Smooth muscle cell (in vitro differentiated cells): ENCODE results near the gene BCL3. TPM values are rescaled to one million over a fixed set of nuclear protein-coding genes. Genes with fewer than 3 reads are reported as not detected.

Source experiments
- DNase-seq: peaks from one replicate; lab custom pipeline; 2025; ENCODE audit not compliant: unreplicated experiment; lab: John Stamatoyannopoulos, UW
- H2AFZ ChIP-seq: fragments of 200-600 bp; sonication (generic); 2 replicates; pipeline ENCODE4 v1.6.0; 2016; ENCODE audit warnings: antibody characterized with exemption, low read depth, mild to moderate bottlenecking
- H3F3A ChIP-seq: fragments of 200-600 bp; sonication (generic); 2 replicates; pipeline ENCODE4 v1.6.0; 2017; ENCODE audit warnings: antibody characterized with exemption, low read depth
- H3K27ac ChIP-seq: fragments of 200-600 bp; sonication (generic); 2 replicates; pipeline ENCODE4 v1.5.1; 2016; ENCODE audit warnings: low read depth, mild to moderate bottlenecking
- H3K27me3 ChIP-seq: fragments of 200-600 bp; sonication (generic); 2 replicates; pipeline ENCODE4 v1.6.1; 2016; ENCODE audit warnings: low read depth, mild to moderate bottlenecking
- H3K36me3 ChIP-seq: fragments of 200-600 bp; sonication (generic); 2 replicates; pipeline ENCODE4 v1.5.1; 2016; ENCODE audit warnings: low read depth
- H3K4me1 ChIP-seq: fragments of 200-600 bp; sonication (generic); 2 replicates; pipeline ENCODE4 v1.5.1; 2016; ENCODE audit warnings: low read depth
- H3K4me2 ChIP-seq: fragments of 200-600 bp; sonication (generic); 2 replicates; pipeline ENCODE4 v1.6.0; 2016; ENCODE audit warnings: mild to moderate bottlenecking
- H3K4me3 ChIP-seq: fragments of 200-600 bp; sonication (generic); 2 replicates; pipeline ENCODE4 v1.5.1; 2016; ENCODE audit warnings: mild to moderate bottlenecking
- H3K79me2 ChIP-seq: fragments of 200-600 bp; sonication (generic); 2 replicates; pipeline ENCODE4 v1.6.0; 2016; ENCODE audit warnings: low read depth, mild to moderate bottlenecking
- H3K9ac ChIP-seq: fragments of 200-600 bp; sonication (generic); 2 replicates; pipeline ENCODE4 v1.6.0; 2016; ENCODE audit warnings: low read depth
- H3K9me3 ChIP-seq: fragments of 200-600 bp; sonication (generic); replicated peaks from 2 replicates; pipeline ENCODE4 v1.5.1; 2016; ENCODE audit warnings: low read depth
- H4K20me1 ChIP-seq: fragments of 200-600 bp; sonication (generic); 2 replicates; pipeline ENCODE4 v1.6.0; 2016; ENCODE audit warnings: low read depth
- WGBS: methylation state at CpG from one replicate; pipeline ENCODE4 v1.1.7; 2016; ENCODE audit warnings: low lambda C conversion rate; 5-methylcytosine and 5-hydroxymethylcytosine counted together
- polyA plus RNA-seq: library from polyadenylated mRNA; unstranded; fragments of >200 nt; fragmentation: Nextera tagmentation; extraction: Ambion mirVana; gene quantifications from 2 replicates; pipeline ENCODE4 v1.2.1, GENCODE V29; 2016
- total RNA-seq: library from RNA; depleted of rRNA; stranded (reverse); fragments of >200 nt; gene quantifications from 2 replicates; pipeline ENCODE4 v1.2.3, GENCODE V29; 2014
- TF ChIP-seq, protein P1 (sequence below): fragments of 200-600 bp; sonication (generic); IDR thresholded peaks from 2 replicates; pipeline ENCODE4 v1.5.1; 2017; ENCODE audit warnings: borderline replicate concordance, mild to moderate bottlenecking, antibody characterized with exemption; ENCODE audit not compliant: insufficient read depth, poor library complexity, severe bottlenecking

BCL3 gene
- total and polyA plus RNA-seq, 2 experiments from 2014 or later, result 12.2 to 52.8 TPM

DNA sequence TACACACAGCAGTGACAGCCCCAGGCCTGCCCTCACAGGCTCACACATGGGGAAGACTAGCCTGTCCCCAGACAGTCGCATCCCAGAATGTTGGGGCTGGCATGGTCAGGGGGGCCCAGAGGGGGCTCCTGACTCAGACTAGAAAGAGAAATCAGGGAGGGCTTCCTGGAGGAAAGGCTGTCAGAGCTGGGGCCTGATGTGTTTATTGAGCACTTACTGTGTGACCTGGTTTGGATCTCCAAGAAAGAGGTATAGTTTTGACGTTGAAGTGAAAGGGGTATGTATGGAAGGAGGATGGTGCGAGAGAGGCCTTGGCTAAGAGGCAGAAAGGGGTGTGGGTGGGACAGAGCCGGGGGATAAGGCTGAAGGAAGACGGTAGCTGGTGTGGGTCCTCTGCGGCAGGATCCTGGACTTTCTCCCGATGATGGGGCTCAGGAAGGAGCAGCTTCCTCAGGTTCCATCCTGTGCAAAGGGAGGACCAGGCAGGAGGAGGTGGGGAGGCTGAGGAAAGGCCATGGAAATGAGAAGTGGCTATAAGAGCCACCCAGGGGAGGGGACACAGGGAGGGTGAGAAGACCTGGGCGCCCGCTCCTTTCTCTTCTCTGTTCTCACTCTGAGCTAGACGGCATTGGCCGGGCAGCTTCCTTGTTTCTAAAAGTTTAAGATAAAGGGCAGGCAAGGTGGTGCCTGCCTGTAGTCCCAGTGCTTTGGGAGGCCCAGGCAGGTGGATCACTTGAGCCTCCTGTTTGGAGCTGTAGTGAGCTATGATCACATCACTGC lies 16.1 kb upstream of the BCL3 start:
- Histone ChIP-seq H3F3A (no peaks in the 10 kb centered on the region), H3K4me2 (no peak overlapping the region), H3K27ac (no peak overlapping the region), H3K9me3 (no peaks in the 10 kb centered on the region), H4K20me1 (no peaks in the 10 kb centered on the region), H2AFZ (no peak overlapping the region), H3K36me3 (no peaks in the 10 kb centered on the region), H3K9ac (no peak overlapping the region), H3K4me1 (no peaks in the 10 kb centered on the region), H3K27me3 (no peaks in the 10 kb centered on the region), H3K4me3 (no peak overlapping the region), H3K79me2 (no peaks in the 10 kb centered on the region)
- TF ChIP-seq, protein P1, sequence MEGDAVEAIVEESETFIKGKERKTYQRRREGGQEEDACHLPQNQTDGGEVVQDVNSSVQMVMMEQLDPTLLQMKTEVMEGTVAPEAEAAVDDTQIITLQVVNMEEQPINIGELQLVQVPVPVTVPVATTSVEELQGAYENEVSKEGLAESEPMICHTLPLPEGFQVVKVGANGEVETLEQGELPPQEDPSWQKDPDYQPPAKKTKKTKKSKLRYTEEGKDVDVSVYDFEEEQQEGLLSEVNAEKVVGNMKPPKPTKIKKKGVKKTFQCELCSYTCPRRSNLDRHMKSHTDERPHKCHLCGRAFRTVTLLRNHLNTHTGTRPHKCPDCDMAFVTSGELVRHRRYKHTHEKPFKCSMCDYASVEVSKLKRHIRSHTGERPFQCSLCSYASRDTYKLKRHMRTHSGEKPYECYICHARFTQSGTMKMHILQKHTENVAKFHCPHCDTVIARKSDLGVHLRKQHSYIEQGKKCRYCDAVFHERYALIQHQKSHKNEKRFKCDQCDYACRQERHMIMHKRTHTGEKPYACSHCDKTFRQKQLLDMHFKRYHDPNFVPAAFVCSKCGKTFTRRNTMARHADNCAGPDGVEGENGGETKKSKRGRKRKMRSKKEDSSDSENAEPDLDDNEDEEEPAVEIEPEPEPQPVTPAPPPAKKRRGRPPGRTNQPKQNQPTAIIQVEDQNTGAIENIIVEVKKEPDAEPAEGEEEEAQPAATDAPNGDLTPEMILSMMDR, result no peak
- WGBS, result 80% methylated on average over 11 of the region's 11 CpGs
- DNase-seq, result no peak

DNA sequence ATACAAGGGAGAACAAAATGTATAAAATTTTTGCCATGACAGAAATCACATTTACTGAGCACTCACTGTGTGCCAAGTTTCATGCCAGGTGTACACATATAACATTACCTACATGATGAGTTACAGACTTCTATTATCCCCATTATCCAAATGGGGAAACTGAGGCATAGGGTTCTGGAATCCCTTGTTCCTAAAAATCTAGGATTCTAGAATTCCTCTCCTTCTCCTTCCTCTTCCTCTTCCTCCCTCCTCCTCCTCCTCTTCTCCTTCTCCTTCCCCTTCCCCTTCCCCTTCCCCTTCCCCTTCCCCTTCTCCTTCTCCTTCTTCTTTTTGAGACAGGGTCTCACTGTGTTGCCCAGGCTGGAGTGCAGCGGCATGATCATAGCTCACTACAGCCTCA lies 14.2 kb upstream of the BCL3 start:
- H3K27ac ChIP-seq, result no peak overlapping the region
- no peak overlapping the region for H3K4me3 ChIP-seq
- H3K9me3 ChIP-seq, result no peaks in the 10 kb centered on the region
- no peaks in the 10 kb centered on the region for H4K20me1 ChIP-seq
- WGBS, result 33% methylated on average over 1 of the region's 1 CpG
- H3K9ac ChIP-seq, result no peak overlapping the region
- no peaks in the 10 kb centered on the region for H3K79me2 ChIP-seq
- no peaks in the 10 kb centered on the region for H3K4me1 ChIP-seq
- no peak overlapping the region for H2AFZ ChIP-seq
- no peak overlapping the region for H3K4me2 ChIP-seq
- DNase-seq, result no peak
- no peaks in the 10 kb centered on the region for H3K36me3 ChIP-seq
- no peaks in the 10 kb centered on the region for H3F3A ChIP-seq
- TF ChIP-seq, protein P1, result no peak
- H3K27me3 ChIP-seq, result no peaks in the 10 kb centered on the region

DNA sequence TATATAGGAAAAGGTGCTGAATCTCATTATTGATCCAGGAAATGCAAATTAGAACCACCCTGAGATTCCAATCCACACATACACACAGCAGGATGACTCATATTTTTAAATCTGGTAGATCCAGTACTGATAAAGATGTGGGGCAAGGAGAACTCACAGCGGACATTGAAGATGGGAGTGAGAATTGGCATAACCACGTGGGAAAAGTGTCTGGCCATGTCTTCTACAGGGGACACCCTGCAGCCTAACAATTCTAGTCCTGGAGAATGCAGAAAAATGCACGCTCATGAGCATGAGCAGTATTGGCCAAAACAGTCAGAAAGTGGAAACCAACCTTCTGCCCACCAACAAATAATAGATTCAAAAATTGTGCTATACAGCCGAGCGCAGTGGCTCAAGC lies 13.5 kb upstream of the BCL3 start:
- TF ChIP-seq, protein P1, result no peak
- no peaks in the 10 kb centered on the region for H3K36me3 ChIP-seq
- 74% methylated on average over 5 of the region's 5 CpGs for WGBS

More for the DNA sequence above, 13.5 kb upstream of the BCL3 start:
- Histone ChIP-seq H3K27ac (no peak overlapping the region), H3K4me1 (no peaks in the 10 kb centered on the region), H3K79me2 (no peaks in the 10 kb centered on the region), H3K9ac (no peak overlapping the region), H2AFZ (no peak overlapping the region), H4K20me1 (no peaks in the 10 kb centered on the region), H3K4me2 (no peak overlapping the region), H3F3A (no peaks in the 10 kb centered on the region), H3K9me3 (no peaks in the 10 kb centered on the region), H3K27me3 (no peaks in the 10 kb centered on the region), H3K4me3 (no peak overlapping the region)
- DNase-seq, result no peak
